Measurements from ENCODE around the gene SNX8. TPM values are rescaled to one million over a fixed set of nuclear protein-coding genes. Genes with fewer than 3 reads are reported as not detected.
"Not testable (repeated sequence)": the region's sequence is repeated elsewhere in the genome, so short reads cannot be mapped to it uniquely, and the experiment has no call there.

SNX8 gene
- total RNA-seq, 1 donor from 2014 or later: 18.8 TPM

- no peak for ATAC-seq
- intact Hi-C loops (cut with DNase I): no loop called here
Measured at GRCh38 chr7:2336626-2337299, 22.5 kb upstream of the SNX8 start.

GRCh38 chr7:2332606-2333231 is 18.5 kb upstream of the SNX8 start:
- DNase-seq (ENCODE audit: missing footprints); ATAC-seq; intact Hi-C loops (cut with DNase I): not testable (repeated sequence)

More at GRCh38 chr7:2336626-2337299, 22.5 kb upstream of the SNX8 start:
- no peak for DNase-seq (ENCODE audit: missing footprints)

- intact Hi-C loops (cut with DNase I): no loop called here
- no peak for DNase-seq (ENCODE audit: missing footprints)
- ATAC-seq: no peak
Measured at GRCh38 chr7:2331707-2332106, 17.5 kb upstream of the SNX8 start.

GRCh38 chr7:2330493-2330892 is 16.3 kb upstream of the SNX8 start:
- ATAC-seq (no peak), DNase-seq (ENCODE audit: missing footprints) (no peak)
- intact Hi-C loops (cut with DNase I): no loop called here

- intact Hi-C loops (cut with DNase I): no loop called here
- ATAC-seq (no peak), DNase-seq (ENCODE audit: missing footprints) (no peak)
Measured at GRCh38 chr7:2326951-2327350, 12.7 kb upstream of the SNX8 start.

GRCh38 chr7:2325162-2325561 is 10.9 kb upstream of the SNX8 start:
- DNase-seq (ENCODE audit: missing footprints) (no peak), ATAC-seq (peak; percentile 10)
- intact Hi-C loops (cut with DNase I): no loop called here

GRCh38 chr7:2321020-2321419 is 6.8 kb upstream of the SNX8 start:
- DNase-seq (ENCODE audit: missing footprints): no peak
- no peak for ATAC-seq
- intact Hi-C loops (cut with DNase I): no loop called here

GRCh38 chr7:2317556-2318293 is 3.5 kb upstream of the SNX8 start:
- DNase-seq (ENCODE audit: missing footprints): no peak
- no peak for ATAC-seq
- intact Hi-C loops (cut with DNase I): no loop called here

- DNase-seq (ENCODE audit: missing footprints): no peak
- no peak for ATAC-seq
- intact Hi-C loops (cut with DNase I): no loop called here
Measured at GRCh38 chr7:2316578-2316977, 2.3 kb upstream of the SNX8 start.

GRCh38 chr7:2315787-2316186 is 1.5 kb upstream of the SNX8 start:
- no peak for DNase-seq (ENCODE audit: missing footprints)
- ATAC-seq: no peak
- intact Hi-C loops (cut with DNase I): no loop called here

- intact Hi-C loops (cut with DNase I); DNase-seq (ENCODE audit: missing footprints); ATAC-seq: not testable (repeated sequence)
Measured at GRCh38 chr7:2314956-2315530, 802 bp upstream of the SNX8 start.

GRCh38 chr7:2313450-2314208 is 612 bp downstream of the SNX8 start:
- DNase-seq (ENCODE audit: missing footprints) (peak; percentile 74), ATAC-seq (peak; percentile 17)
- intact Hi-C loops (cut with DNase I): no loop called here

- intact Hi-C loops (cut with DNase I): no loop called here
- DNase-seq (ENCODE audit: missing footprints) (no peak), ATAC-seq (no peak)
Measured at GRCh38 chr7:2312267-2312929, 1.8 kb downstream of the SNX8 start.

- intact Hi-C loops (cut with DNase I): no loop called here
- DNase-seq (ENCODE audit: missing footprints) (no peak), ATAC-seq (no peak)
Measured at GRCh38 chr7:2309889-2310331, 4.3 kb downstream of the SNX8 start.

- ATAC-seq (no peak), DNase-seq (ENCODE audit: missing footprints) (no peak)
- intact Hi-C loops (cut with DNase I): no loop called here
Measured at GRCh38 chr7:2307690-2308107, 6.5 kb downstream of the SNX8 start.

- ATAC-seq (no peak), DNase-seq (ENCODE audit: missing footprints) (no peak)
Measured at GRCh38 chr7:2306688-2307087, 7.6 kb downstream of the SNX8 start.

GRCh38 chr7:2305258-2305657 is 9.0 kb downstream of the SNX8 start:
- ATAC-seq; DNase-seq (ENCODE audit: missing footprints); intact Hi-C loops (cut with DNase I): not testable (repeated sequence)

More at GRCh38 chr7:2306688-2307087, 7.6 kb downstream of the SNX8 start:
- intact Hi-C loops (cut with DNase I): no loop called here

GRCh38 chr7:2303520-2303919 is 10.7 kb downstream of the SNX8 start:
- ATAC-seq; intact Hi-C loops (cut with DNase I); DNase-seq (ENCODE audit: missing footprints): not testable (repeated sequence)
